Mesendoderm (in vitro differentiated cells): ENCODE results near the gene TMEM132D.

Experiments used
- DNase-seq: peaks from one replicate; pipeline ENCODE4 v3.0.0; 2013
- H2AK5ac ChIP-seq: 2 replicates; pipeline ENCODE4 v1.6.1; 2013; ENCODE audit warnings: low read length, inconsistent platforms
- H2BK120ac ChIP-seq: 2 replicates; pipeline ENCODE4 v1.6.1; 2013; ENCODE audit warnings: low read depth, mild to moderate bottlenecking, low read length, moderate library complexity, mixed read lengths
- H2BK15ac ChIP-seq: replicated peaks from 2 replicates; pipeline ENCODE4 v1.6.1; 2013; ENCODE audit warnings: low read depth, mild to moderate bottlenecking, moderate library complexity
- H2BK5ac ChIP-seq: 2 replicates; pipeline ENCODE4 v1.6.1; 2013; ENCODE audit warnings: low read length, inconsistent platforms
- H3K18ac ChIP-seq: 2 replicates; pipeline ENCODE4 v1.6.1; 2013; ENCODE audit warnings: mild to moderate bottlenecking, low read length, mixed read lengths
- H3K23ac ChIP-seq: one replicate; pipeline ENCODE4 v1.6.1; 2013; ENCODE audit warnings: low read length
- H3K27ac ChIP-seq: 2 replicates; pipeline ENCODE4 v1.5.1; 2013; ENCODE audit warnings: low read depth, mild to moderate bottlenecking, inconsistent platforms, low read length, moderate library complexity
- H3K27me3 ChIP-seq: 2 replicates; pipeline ENCODE4 v1.6.1; 2013; ENCODE audit warnings: low read length, control low read depth, mild to moderate bottlenecking, inconsistent platforms; ENCODE audit not compliant: insufficient read depth, poor library complexity
- H3K36me3 ChIP-seq: 2 replicates; pipeline ENCODE4 v1.6.1; 2013; ENCODE audit warnings: low read length, inconsistent platforms; ENCODE audit not compliant: control insufficient read depth, insufficient read depth
- H3K4ac ChIP-seq: one replicate; pipeline ENCODE4 v1.6.1; 2013; ENCODE audit warnings: low read depth, mild to moderate bottlenecking, low read length, moderate library complexity
- H3K4me1 ChIP-seq: 2 replicates; pipeline ENCODE4 v1.6.1; 2013; ENCODE audit warnings: low read depth, low read length, inconsistent platforms; ENCODE audit not compliant: control insufficient read depth
- H3K4me2 ChIP-seq: 2 replicates; pipeline ENCODE4 v1.6.1; 2013; ENCODE audit warnings: low read length
- H3K4me3 ChIP-seq: 2 replicates; pipeline ENCODE4 v1.5.1; 2013; ENCODE audit warnings: mild to moderate bottlenecking, low read length
- H3K56ac ChIP-seq: one replicate; pipeline ENCODE4 v1.6.1; 2013; ENCODE audit warnings: low read length
- H3K79me1 ChIP-seq: 2 replicates; pipeline ENCODE4 v1.6.1; 2013; ENCODE audit warnings: low read length, inconsistent platforms
- H3K79me2 ChIP-seq: 2 replicates; pipeline ENCODE4 v1.6.1; 2013; ENCODE audit warnings: mild to moderate bottlenecking, low read length; ENCODE audit not compliant: control insufficient read depth, insufficient read depth
- H3K9ac ChIP-seq: 2 replicates; pipeline ENCODE4 v1.6.1; 2013; ENCODE audit warnings: low read length, inconsistent platforms
- H4K5ac ChIP-seq: one replicate; pipeline ENCODE4 v1.6.1; 2013; ENCODE audit warnings: low read length
- H4K8ac ChIP-seq: one replicate; pipeline ENCODE4 v1.6.1; 2013; ENCODE audit warnings: low read depth, mild to moderate bottlenecking, control low read depth, low read length, moderate library complexity
- WGBS: extraction: QIAGEN DNeasy Blood & Tissue Kit; methylation state at CpG from one replicate; pipeline ENCODE4 v1.1.7; 2013; ENCODE audit warnings: low lambda C conversion rate, missing lambda C conversion rate; ENCODE audit not compliant: insufficient coverage; ENCODE audit errors: extremely low coverage; 5-methylcytosine and 5-hydroxymethylcytosine counted together

The TMEM132D gene

GRCh38 chr12:129393357-129393937 lies 510.4 kb downstream of the TMEM132D start:
- Histone ChIP-seq H3K4me2 (no peak overlapping the region), H3K4me1 (no peaks in the 10 kb centered on the region), H3K36me3 (no peaks in the 10 kb centered on the region), H3K4me3 (no peak overlapping the region), H3K79me1 (no peaks in the 10 kb centered on the region), H2BK120ac (no peak overlapping the region), H4K8ac (no peak overlapping the region), H2BK5ac (no peak overlapping the region), H2BK15ac (no peak overlapping the region), H3K9ac (no peak overlapping the region), H3K27me3 (no peaks in the 10 kb centered on the region), H3K23ac (no peak overlapping the region), H3K79me2 (no peaks in the 10 kb centered on the region), H4K5ac (no peak overlapping the region), H2AK5ac (no peak overlapping the region), H3K56ac (no peak overlapping the region), H3K27ac (no peak overlapping the region), H3K4ac (no peak overlapping the region), H3K18ac (no peak overlapping the region)
- no CpG with 5 or more reads among the region's 5 CpGs for WGBS
- DNase-seq = no peak

GRCh38 chr12:129385637-129385990 lies 518.2 kb downstream of the TMEM132D start:
- Histone ChIP-seq H4K5ac (no peak overlapping the region), H2BK120ac (no peak overlapping the region), H3K79me2 (no peaks in the 10 kb centered on the region), H2BK15ac (no peak overlapping the region), H3K4me1 (no peaks in the 10 kb centered on the region), H2BK5ac (no peak overlapping the region), H3K79me1 (no peaks in the 10 kb centered on the region), H3K4me3 (no peak overlapping the region), H4K8ac (no peak overlapping the region), H3K27me3 (no peaks in the 10 kb centered on the region), H3K9ac (no peak overlapping the region), H3K4ac (no peak overlapping the region), H3K27ac (no peak overlapping the region), H3K23ac (no peak overlapping the region), H3K36me3 (no peaks in the 10 kb centered on the region), H3K18ac (no peak overlapping the region), H2AK5ac (no peak overlapping the region), H3K4me2 (no peak overlapping the region), H3K56ac (no peak overlapping the region)
- no peak for DNase-seq
- no CpG with 5 or more reads among the region's 1 CpG for WGBS

- H4K8ac ChIP-seq = no peak overlapping the region
- H3K4me1 ChIP-seq = no peaks in the 10 kb centered on the region
- H3K79me2 ChIP-seq = no peaks in the 10 kb centered on the region
- no peaks in the 10 kb centered on the region for H3K79me1 ChIP-seq
- H3K27me3 ChIP-seq = no peaks in the 10 kb centered on the region
- WGBS = no CpG with 5 or more reads among the region's 9 CpGs
- H2BK5ac ChIP-seq = no peak overlapping the region
- H3K4me3 ChIP-seq = no peak overlapping the region
- DNase-seq = no peak
- H3K4me2 ChIP-seq = no peak overlapping the region
- H3K4ac ChIP-seq = no peak overlapping the region
- no peak overlapping the region for H3K56ac ChIP-seq
- no peak overlapping the region for H3K23ac ChIP-seq
- no peaks in the 10 kb centered on the region for H3K36me3 ChIP-seq
- no peak overlapping the region for H3K27ac ChIP-seq
- H3K18ac ChIP-seq = no peak overlapping the region
- no peak overlapping the region for H2BK15ac ChIP-seq
- H2BK120ac ChIP-seq = no peak overlapping the region
- H4K5ac ChIP-seq = no peak overlapping the region
- no peak overlapping the region for H2AK5ac ChIP-seq
- no peak overlapping the region for H3K9ac ChIP-seq
Observed at GRCh38 chr12:129383956-129384355, 519.9 kb downstream of the TMEM132D start.

- Histone ChIP-seq H4K5ac (no peak overlapping the region), H3K4me1 (no peaks in the 10 kb centered on the region), H3K23ac (no peak overlapping the region), H4K8ac (no peak overlapping the region), H3K9ac (no peak overlapping the region), H2BK5ac (no peak overlapping the region), H2BK120ac (no peak overlapping the region), H2AK5ac (no peak overlapping the region), H3K27ac (no peak overlapping the region), H3K4ac (no peak overlapping the region), H3K56ac (no peak overlapping the region), H3K4me3 (no peak overlapping the region), H3K79me1 (no peaks in the 10 kb centered on the region), H3K18ac (no peak overlapping the region), H3K79me2 (no peaks in the 10 kb centered on the region), H2BK15ac (no peak overlapping the region), H3K36me3 (no peaks in the 10 kb centered on the region), H3K27me3 (no peaks in the 10 kb centered on the region), H3K4me2 (no peak overlapping the region)
- whole genome bisulfite sequencing = no CpG with 5 or more reads among the region's 3 CpGs
- no peak for DNase-seq
Observed at GRCh38 chr12:129381715-129382114, 522.1 kb downstream of the TMEM132D start.

- Histone ChIP-seq H3K23ac (no peak overlapping the region), H4K5ac (no peak overlapping the region), H3K27me3 (no peaks in the 10 kb centered on the region), H2BK15ac (no peak overlapping the region), H3K4me1 (no peaks in the 10 kb centered on the region), H3K4me3 (no peak overlapping the region), H3K4ac (no peak overlapping the region), H3K27ac (no peak overlapping the region), H3K56ac (no peak overlapping the region), H3K4me2 (no peak overlapping the region), H2AK5ac (no peak overlapping the region), H2BK120ac (no peak overlapping the region), H4K8ac (no peak overlapping the region), H3K9ac (no peak overlapping the region), H3K79me2 (no peaks in the 10 kb centered on the region), H3K36me3 (no peaks in the 10 kb centered on the region), H2BK5ac (no peak overlapping the region), H3K18ac (no peak overlapping the region), H3K79me1 (no peaks in the 10 kb centered on the region)
- no CpG with 5 or more reads among the region's 6 CpGs for WGBS
- no peak for DNase-seq
Observed at GRCh38 chr12:129379076-129379804, 524.6 kb downstream of the TMEM132D start.

- Histone ChIP-seq H3K23ac (no peak overlapping the region), H4K8ac (no peak overlapping the region), H3K4me2 (no peak overlapping the region), H3K79me2 (no peaks in the 10 kb centered on the region), H2BK15ac (no peak overlapping the region), H2BK5ac (no peak overlapping the region), H3K79me1 (no peaks in the 10 kb centered on the region), H3K4me3 (no peak overlapping the region), H4K5ac (no peak overlapping the region), H3K56ac (no peak overlapping the region), H3K18ac (no peak overlapping the region), H3K27ac (no peak overlapping the region), H2BK120ac (no peak overlapping the region), H3K4ac (no peak overlapping the region), H3K9ac (no peak overlapping the region), H2AK5ac (no peak overlapping the region), H3K4me1 (no peaks in the 10 kb centered on the region), H3K27me3 (no peaks in the 10 kb centered on the region), H3K36me3 (no peaks in the 10 kb centered on the region)
- no peak for DNase-seq
- no CpG with 5 or more reads among the region's 5 CpGs for WGBS
Observed at GRCh38 chr12:129378496-129378895, 525.3 kb downstream of the TMEM132D start.
